ENCODE data around the gene NAA10. TPM values are rescaled to one million over a fixed set of nuclear protein-coding genes. Genes with fewer than 3 reads are reported as not detected.

Gene NAA10
- total RNA-seq, 3 donors from 2014 or later: 57.7 to 81.0 (median 79.2) TPM

- no peak for TF ChIP-seq POLR2A (IDR thresholded peaks at IDR 0.05)
- TF ChIP-seq POLR2AphosphoS5 (IDR thresholded peaks at IDR 0.05): no peak
- no peak for TF ChIP-seq CTCF (IDR thresholded peaks at IDR 0.05)
- DNase-seq (ENCODE audit: low spot score in 2 of 2): no peak
- Histone ChIP-seq H3K36me3 (no peaks in the 10 kb centered on the region), H3K4me1 (no peaks in the 10 kb centered on the region), H3K27me3 (peaks cover 0 to 65% of the 10 kb centered on the region in 2 donors), H3K4me3 (peak overlapping the region in 2 of 3 donors; percentile 18 to 46), H3K27ac (peak overlapping the region in 1 of 2 donors; percentile 48), H3K9me3 (no peaks in the 10 kb centered on the region)
- intact Hi-C loops (cut with DNase I; ENCODE audit: low total_unique reads): no loop called here
Measured at GRCh38 chrX:153921511-153922446, 13.1 kb downstream of the NAA10 start.

- H3K4me3 ChIP-seq: peak overlapping the region in 2 of 3 donors; percentile 18 to 46
- H3K4me1 ChIP-seq: no peaks in the 10 kb centered on the region
- no peaks in the 10 kb centered on the region for H3K9me3 ChIP-seq
- H3K36me3 ChIP-seq: no peaks in the 10 kb centered on the region
- intact Hi-C loops (cut with DNase I; ENCODE audit: low total_unique reads): no loop called here
- DNase-seq (ENCODE audit: low spot score in 2 of 2): no peak
- peak overlapping the region in 1 of 2 donors; percentile 48 for H3K27ac ChIP-seq
- TF ChIP-seq POLR2A (IDR thresholded peaks at IDR 0.05) (no peak), POLR2AphosphoS5 (IDR thresholded peaks at IDR 0.05) (no peak), CTCF (IDR thresholded peaks at IDR 0.05) (no peak)
- peaks cover 0 to 71% of the 10 kb centered on the region in 2 donors for H3K27me3 ChIP-seq
Measured at GRCh38 chrX:153921070-153921469, 13.8 kb downstream of the NAA10 start.

GRCh38 chrX:153920546-153920945 is 14.3 kb downstream of the NAA10 start:
- no peak overlapping the region for H3K4me3 ChIP-seq
- H3K27me3 ChIP-seq: peaks cover 0 to 76% of the 10 kb centered on the region in 2 donors
- no peaks in the 10 kb centered on the region for H3K36me3 ChIP-seq
- H3K27ac ChIP-seq: no peak overlapping the region
- no peaks in the 10 kb centered on the region for H3K9me3 ChIP-seq
- no peaks in the 10 kb centered on the region for H3K4me1 ChIP-seq
- DNase-seq (ENCODE audit: low spot score in 2 of 2): no peak
- intact Hi-C loops (cut with DNase I; ENCODE audit: low total_unique reads): no loop called here
- TF ChIP-seq POLR2A (IDR thresholded peaks at IDR 0.05): no peak
- TF ChIP-seq POLR2AphosphoS5 (IDR thresholded peaks at IDR 0.05): no peak
- no peak for TF ChIP-seq CTCF (IDR thresholded peaks at IDR 0.05)

GRCh38 chrX:153919281-153919680 is 15.6 kb downstream of the NAA10 start:
- intact Hi-C loops (cut with DNase I; ENCODE audit: low total_unique reads): no loop called here
- Histone ChIP-seq H3K27me3 (peaks cover 0 to 71% of the 10 kb centered on the region in 2 donors), H3K4me1 (no peaks in the 10 kb centered on the region), H3K36me3 (no peaks in the 10 kb centered on the region), H3K27ac (no peak overlapping the region), H3K9me3 (no peaks in the 10 kb centered on the region), H3K4me3 (no peak overlapping the region)
- DNase-seq (ENCODE audit: low spot score in 2 of 2): no peak
- TF ChIP-seq POLR2A (IDR thresholded peaks at IDR 0.05): no peak

- Histone ChIP-seq H3K4me1 (no peaks in the 10 kb centered on the region), H3K4me3 (no peak overlapping the region), H3K27me3 (peaks cover 0 to 72% of the 10 kb centered on the region in 2 donors), H3K27ac (no peak overlapping the region), H3K9me3 (no peaks in the 10 kb centered on the region), H3K36me3 (no peaks in the 10 kb centered on the region)
- DNase-seq (ENCODE audit: low spot score in 2 of 2): peak in 1 of 2 donors; percentile 48
- TF ChIP-seq CTCF (IDR thresholded peaks at IDR 0.05): no peak
- no peak for TF ChIP-seq POLR2AphosphoS5 (IDR thresholded peaks at IDR 0.05)
- TF ChIP-seq POLR2A (IDR thresholded peaks at IDR 0.05): no peak
- intact Hi-C loops (cut with DNase I; ENCODE audit: low total_unique reads): no loop called here
Measured at GRCh38 chrX:153917869-153918268, 17.0 kb downstream of the NAA10 start.

Measured in breast epithelium (tissue), 4 donors.